HG02973 (cell line): ENCODE data around the gene PPM1F.
A peak's percentile ranks its signal among the peaks of the same experiment; 100 is the strongest.

Experiments used
- ATAC-seq: cut with Tn5 transposase; IDR thresholded peaks from one replicate; pipeline ENCODE4 v1.9.1; 2021; ENCODE audit warnings: moderate library complexity; ENCODE audit not compliant: unreplicated experiment

The PPM1F gene, protein sequence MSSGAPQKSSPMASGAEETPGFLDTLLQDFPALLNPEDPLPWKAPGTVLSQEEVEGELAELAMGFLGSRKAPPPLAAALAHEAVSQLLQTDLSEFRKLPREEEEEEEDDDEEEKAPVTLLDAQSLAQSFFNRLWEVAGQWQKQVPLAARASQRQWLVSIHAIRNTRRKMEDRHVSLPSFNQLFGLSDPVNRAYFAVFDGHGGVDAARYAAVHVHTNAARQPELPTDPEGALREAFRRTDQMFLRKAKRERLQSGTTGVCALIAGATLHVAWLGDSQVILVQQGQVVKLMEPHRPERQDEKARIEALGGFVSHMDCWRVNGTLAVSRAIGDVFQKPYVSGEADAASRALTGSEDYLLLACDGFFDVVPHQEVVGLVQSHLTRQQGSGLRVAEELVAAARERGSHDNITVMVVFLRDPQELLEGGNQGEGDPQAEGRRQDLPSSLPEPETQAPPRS

GRCh38 chr22:21952586-21953571 is at the start of gene PPM1F:
TSS of gene PPM1F (minus strand) at chr22:21952848. CDS start at chr22:21946048, 6,800 bp downstream.
- peak; percentile 58 for ATAC-seq

DNA sequence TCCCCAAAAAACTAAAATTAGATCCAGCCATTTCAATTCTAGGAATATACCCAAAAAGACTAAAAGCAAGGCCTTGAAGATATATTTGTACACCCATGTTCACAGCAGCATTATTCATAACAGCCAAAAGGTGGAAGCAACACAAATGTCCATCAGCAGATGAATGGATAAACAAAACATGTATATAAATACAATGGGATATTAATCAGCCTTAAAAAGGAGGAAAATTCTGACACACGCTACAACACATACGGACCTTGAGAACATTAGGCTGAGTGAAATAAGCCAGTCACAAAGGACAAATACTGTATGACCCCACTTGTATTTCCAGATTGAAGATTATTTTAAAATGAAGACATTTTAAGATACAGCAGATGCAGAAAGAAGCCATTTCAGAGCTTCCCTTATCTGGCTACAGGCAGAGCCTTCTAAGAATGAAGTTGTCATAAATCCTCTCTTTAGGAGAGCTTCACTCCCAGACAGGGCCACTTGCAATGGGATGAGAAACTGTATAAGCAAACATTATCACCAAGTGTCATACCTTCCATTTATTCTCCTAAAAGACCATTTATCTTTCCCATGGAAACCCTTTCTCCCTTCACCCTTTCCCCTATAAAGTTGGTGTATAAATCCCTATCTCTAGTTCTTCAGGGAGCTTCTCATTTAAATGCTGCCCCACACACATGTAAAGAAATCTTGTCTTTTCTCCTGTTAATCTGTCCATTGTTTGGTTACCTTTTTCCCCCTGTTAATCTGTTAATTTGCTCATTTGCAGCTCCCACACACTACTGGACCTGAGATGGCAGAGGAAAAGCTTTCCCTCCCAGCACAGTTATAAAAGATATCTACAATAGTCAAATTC is 49.2 kb upstream of the PPM1F start:
- no peak for ATAC-seq

GRCh38 chr22:21998595-21999247 is 46.1 kb upstream of the PPM1F start:
- no peak for ATAC-seq

- ATAC-seq = no peak
These were observed 43.6 kb upstream of the PPM1F start for GRCh38 chr22:21996175-21996720.

GRCh38 chr22:21995660-21996059 is 43.0 kb upstream of the PPM1F start:
- ATAC-seq = no peak

DNA sequence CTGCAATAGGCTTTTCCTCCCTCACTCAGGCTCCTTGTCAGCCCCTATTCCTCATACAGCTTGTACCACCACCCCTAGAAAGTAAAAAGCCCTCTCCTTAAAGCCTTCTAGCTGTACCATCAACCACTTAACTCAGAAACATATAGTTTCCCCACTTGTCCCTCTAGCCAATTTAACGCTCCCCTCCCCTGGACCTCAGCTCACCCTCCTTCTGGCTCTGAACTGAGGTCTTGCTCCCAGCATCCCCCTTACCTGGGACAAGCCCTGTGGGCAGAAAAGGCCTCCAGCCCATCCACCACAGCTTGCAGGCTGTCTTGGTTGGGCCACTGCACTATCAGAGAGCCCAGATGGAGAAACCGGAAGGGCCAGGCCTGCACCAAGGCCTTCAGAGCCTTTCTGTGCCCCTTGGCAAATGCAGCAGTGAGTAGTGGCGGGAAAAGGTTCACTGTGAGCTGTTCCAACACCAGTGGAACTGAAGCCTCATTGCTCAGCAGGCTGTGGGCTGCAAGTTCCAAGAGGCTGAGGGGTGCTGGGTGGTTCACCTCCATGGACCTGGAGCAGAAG is 42.3 kb upstream of the PPM1F start:
- ATAC-seq = no peak

DNA sequence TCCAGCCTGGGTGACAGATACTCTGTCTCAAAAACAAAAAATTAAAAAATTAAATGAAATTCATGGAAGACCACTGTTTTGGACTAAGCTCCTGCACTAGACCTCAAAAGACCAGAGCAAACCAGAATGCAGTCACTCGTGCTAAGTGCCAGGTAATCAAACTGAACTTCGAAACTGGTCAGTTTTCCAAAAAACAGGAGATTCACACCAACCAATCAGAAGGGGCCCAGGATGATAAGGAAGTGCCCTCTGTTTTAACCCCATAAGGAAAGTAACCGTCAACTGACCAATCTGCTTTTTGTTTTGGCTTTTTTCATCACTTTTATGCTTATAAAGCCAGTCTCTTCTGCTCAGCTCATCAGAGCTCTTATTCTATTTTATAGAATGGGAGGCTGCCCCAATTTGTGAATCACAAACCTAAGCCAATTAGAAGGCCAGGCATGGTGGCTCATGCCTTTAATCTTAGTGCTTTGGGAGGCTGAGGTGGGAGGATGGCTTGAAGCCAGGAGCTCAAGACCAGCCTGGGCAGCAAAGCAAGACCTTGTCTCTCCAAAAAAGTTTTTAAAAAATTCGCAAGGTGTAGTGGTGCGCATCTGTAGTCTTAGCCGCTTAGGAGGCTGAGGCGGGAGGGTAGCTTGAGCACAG is 40.1 kb upstream of the PPM1F start:
- ATAC-seq = no peak

- no peak for ATAC-seq
These were observed 39.1 kb upstream of the PPM1F start for GRCh38 chr22:21991774-21992173.

- no peak for ATAC-seq
These were observed 38.6 kb upstream of the PPM1F start for GRCh38 chr22:21991304-21991596.

DNA sequence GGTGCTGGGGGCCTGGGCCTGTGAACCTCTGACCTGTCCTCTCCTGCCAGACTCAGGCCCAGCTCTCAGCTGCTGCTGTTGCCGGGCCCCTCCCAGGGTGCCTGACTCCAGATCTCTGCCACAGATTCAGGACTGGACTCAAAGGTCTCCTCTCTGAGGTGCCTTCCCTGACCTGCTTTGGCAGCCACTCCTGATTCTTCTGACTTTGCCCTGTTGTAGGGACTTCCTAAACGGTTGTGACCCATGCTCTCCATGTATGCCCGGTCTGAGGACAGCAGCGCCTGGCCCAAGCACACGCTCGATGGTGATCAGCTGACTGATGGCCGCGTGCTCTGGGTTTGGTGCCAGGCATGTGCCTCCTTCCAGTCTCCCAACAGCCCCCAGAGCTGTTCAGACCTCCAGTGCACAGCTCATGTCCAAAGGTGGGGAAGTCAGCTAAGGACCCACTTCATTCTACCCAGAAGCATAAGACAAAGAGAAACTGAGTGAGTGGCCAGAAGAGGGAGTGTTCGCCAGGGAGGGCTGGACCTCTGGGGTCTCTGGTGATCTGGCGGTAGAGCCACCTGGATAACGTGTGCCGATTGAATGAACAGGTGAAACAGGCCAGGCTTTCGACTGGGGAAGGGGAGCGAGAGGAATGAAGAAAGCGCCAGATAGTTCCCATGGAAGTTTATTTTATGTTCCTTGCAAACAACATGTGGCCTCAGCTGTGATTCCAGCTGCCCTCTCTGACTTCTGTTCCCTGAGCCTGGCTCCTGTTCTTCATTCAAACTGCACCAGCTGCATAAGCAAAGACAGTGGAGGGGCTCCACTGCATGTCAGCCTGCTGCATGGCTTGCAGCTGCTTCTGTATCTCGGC is 38.0 kb upstream of the PPM1F start:
- ATAC-seq = no peak

DNA sequence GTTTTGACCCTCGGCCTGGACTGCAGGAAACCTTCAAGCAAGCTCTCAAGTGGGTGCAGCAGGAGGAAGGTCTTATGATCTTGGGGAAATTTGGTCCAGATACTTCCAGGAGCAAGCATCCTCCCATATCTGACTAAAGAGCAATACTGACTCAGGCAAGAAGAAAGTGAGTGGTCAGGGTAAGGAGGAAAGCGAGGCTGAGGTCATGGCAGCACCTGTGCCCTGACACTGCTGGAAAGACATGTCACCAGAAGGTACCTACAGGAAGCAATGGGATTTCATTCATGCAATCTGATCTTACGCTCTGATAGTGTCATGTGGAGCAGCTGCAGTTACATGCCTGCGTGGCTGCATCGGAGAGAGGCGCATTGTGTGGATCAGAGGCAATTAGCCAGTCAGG is 36.4 kb upstream of the PPM1F start:
- ATAC-seq = no peak

DNA sequence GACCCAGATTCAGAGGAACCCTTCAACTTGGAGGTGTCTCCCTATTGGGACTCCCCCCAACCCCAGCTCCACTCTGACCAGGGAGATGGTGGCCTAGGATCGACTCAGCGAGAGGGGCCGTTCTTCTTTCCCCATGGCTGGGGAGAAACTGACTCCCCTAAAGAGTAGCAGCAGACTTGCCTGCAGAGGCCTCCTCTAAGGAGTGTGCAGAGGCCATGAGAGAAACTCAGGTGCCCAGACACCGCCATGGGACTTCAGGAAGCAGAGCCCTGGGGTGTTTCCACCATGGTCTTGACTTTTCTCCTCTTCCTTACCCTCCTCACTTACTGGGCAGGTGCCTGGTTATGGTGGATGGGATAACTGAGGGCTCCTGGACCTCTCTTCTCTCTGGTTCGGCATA is 32.6 kb upstream of the PPM1F start:
- no peak for ATAC-seq

DNA sequence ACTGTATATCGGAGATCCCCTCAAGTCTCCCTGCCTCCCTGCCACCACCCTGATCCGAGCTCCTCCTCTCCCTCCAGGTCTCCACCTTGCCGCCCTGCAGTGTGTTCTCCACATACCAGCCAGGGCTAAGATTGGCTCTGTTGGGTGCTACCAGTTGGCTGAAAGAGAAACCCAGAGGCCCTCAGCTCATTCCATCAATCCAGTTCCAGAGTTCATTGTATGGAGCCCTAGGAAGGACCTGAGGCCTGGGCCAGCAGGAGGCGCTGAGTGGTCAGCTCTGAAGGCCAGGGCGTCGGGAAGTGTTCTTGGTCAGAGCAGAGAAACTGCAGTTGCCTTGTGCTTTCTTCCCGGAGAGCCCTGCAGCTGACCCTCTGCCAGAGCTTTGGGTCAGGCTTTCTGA is 32.1 kb upstream of the PPM1F start:
- ATAC-seq = no peak

- ATAC-seq = no peak
These were observed 29.8 kb upstream of the PPM1F start, which contains the start of gene TOP3B for GRCh38 chr22:21982338-21982965. TSS of gene TOP3B (minus strand) at chr22:21982787. CDS start at chr22:21975709, 7,078 bp downstream.

DNA sequence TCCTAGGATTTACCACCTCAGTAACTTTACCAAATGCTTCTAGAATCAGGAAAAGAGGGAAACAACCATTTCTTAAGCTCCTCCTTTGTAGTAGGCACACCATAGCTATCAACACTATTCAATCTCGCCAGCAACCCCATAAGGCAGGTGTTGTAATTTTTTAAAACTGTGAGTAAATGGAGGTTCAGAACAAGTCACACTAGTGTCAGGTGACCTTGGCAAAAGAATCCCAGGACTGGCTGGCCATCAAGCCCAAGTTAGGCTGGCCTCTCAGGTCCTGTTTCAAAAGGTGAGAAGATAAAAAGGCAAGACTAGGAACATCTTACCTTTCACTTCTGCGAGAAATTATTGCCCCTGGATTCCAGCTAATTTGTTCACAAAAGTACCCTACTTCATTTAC is 29.2 kb upstream of the PPM1F start:
- no peak for ATAC-seq

- ATAC-seq = no peak
These were observed 27.9 kb upstream of the PPM1F start for GRCh38 chr22:21980547-21980946.

GRCh38 chr22:21978564-21979386 is 26.1 kb upstream of the PPM1F start:
- ATAC-seq = no peak
